Central memory CD4-positive, alpha-beta T cell (primary cell): Measurements from ENCODE around the gene KPNA2.
"Not testable (repeated sequence)": the region's sequence is repeated elsewhere in the genome, so short reads cannot be mapped to it uniquely, and the experiment has no call there.

Experiments
- DNase-seq: peaks from one replicate; pipeline ENCODE4 v3.0.0; 2022

The KPNA2 gene

GRCh38 chr17:68061512-68062313 is 26.2 kb downstream of the KPNA2 start:
- DNase-seq: no peak

- DNase-seq: not testable (repeated sequence)
These were observed 29.8 kb downstream of the KPNA2 start for GRCh38 chr17:68065366-68065765.

GRCh38 chr17:68068512-68068911 is 33.0 kb downstream of the KPNA2 start:
- DNase-seq: not testable (repeated sequence)

GRCh38 chr17:68070582-68071444 is 35.3 kb downstream of the KPNA2 start:
- not testable (repeated sequence) for DNase-seq

GRCh38 chr17:68074279-68074678 is 38.7 kb downstream of the KPNA2 start:
- DNase-seq: no peak

GRCh38 chr17:68075953-68076607 is 40.5 kb downstream of the KPNA2 start:
- DNase-seq: not testable (repeated sequence)

- DNase-seq: not testable (repeated sequence)
These were observed 42.0 kb downstream of the KPNA2 start for GRCh38 chr17:68077498-68077897.

- no peak for DNase-seq
These were observed 45.0 kb downstream of the KPNA2 start for GRCh38 chr17:68080411-68081150.

GRCh38 chr17:68081305-68082265 is 46.0 kb downstream of the KPNA2 start:
- not testable (repeated sequence) for DNase-seq

GRCh38 chr17:68085771-68086381 is 50.3 kb downstream of the KPNA2 start:
- no peak for DNase-seq

GRCh38 chr17:68086666-68087065 is 51.1 kb downstream of the KPNA2 start:
- not testable (repeated sequence) for DNase-seq

- DNase-seq: peak; percentile 59
These were observed 51.6 kb downstream of the KPNA2 start for GRCh38 chr17:68087131-68087623.

GRCh38 chr17:68087851-68088250 is 52.3 kb downstream of the KPNA2 start:
- DNase-seq: no peak

GRCh38 chr17:68089881-68090280 is 54.3 kb downstream of the KPNA2 start:
- no peak for DNase-seq

- DNase-seq: no peak
These were observed 59.0 kb downstream of the KPNA2 start for GRCh38 chr17:68094481-68095078.

GRCh38 chr17:68095205-68095811 is 59.8 kb downstream of the KPNA2 start:
- no peak for DNase-seq

GRCh38 chr17:68096111-68096510 is 60.6 kb downstream of the KPNA2 start:
- DNase-seq: no peak
